ENCODE measurements around the gene UPB1. TPM values are rescaled to one million over a fixed set of nuclear protein-coding genes. Genes with fewer than 3 reads are reported as not detected.

UPB1 gene
- total and polyA plus RNA-seq, 10 of the 15 experiments (the other 5 are each of a cell fraction or from before 2014, with no cell fraction given), result 0.89 to 20.5 (median 3.1) TPM

DNA sequence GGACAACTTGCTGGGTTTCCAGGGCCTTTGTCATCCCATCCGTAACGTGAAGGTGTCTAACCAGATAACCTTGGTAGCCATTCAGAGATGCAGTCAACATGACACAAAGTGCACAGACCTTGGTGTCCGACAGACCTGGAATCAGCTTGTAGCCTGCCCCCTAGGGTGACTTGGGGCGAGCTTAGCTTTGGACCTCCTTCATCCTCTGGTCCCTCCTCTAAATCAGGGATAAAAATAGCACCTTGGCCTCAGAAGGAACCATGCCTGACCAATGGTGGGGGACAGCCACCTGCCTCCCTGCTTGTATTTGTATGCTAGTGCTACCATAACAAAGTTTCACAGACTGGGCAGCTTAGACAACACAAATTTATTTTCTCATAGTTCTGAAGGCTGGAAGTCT is 64.3 kb downstream of the UPB1 start (continued):
- TF ChIP-seq, protein P1, sequence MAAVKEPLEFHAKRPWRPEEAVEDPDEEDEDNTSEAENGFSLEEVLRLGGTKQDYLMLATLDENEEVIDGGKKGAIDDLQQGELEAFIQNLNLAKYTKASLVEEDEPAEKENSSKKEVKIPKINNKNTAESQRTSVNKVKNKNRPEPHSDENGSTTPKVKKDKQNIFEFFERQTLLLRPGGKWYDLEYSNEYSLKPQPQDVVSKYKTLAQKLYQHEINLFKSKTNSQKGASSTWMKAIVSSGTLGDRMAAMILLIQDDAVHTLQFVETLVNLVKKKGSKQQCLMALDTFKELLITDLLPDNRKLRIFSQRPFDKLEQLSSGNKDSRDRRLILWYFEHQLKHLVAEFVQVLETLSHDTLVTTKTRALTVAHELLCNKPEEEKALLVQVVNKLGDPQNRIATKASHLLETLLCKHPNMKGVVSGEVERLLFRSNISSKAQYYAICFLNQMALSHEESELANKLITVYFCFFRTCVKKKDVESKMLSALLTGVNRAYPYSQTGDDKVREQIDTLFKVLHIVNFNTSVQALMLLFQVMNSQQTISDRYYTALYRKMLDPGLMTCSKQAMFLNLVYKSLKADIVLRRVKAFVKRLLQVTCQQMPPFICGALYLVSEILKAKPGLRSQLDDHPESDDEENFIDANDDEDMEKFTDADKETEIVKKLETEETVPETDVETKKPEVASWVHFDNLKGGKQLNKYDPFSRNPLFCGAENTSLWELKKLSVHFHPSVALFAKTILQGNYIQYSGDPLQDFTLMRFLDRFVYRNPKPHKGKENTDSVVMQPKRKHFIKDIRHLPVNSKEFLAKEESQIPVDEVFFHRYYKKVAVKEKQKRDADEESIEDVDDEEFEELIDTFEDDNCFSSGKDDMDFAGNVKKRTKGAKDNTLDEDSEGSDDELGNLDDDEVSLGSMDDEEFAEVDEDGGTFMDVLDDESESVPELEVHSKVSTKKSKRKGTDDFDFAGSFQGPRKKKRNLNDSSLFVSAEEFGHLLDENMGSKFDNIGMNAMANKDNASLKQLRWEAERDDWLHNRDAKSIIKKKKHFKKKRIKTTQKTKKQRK (IDR thresholded peaks at IDR 0.05; ENCODE audit: low read depth, low read length), result no peak
- TF ChIP-seq MXI1 (IDR thresholded peaks at IDR 0.05; ENCODE audit: low read depth, low read length) (no peak), CBX3 (IDR thresholded peaks at IDR 0.05; ENCODE audit: borderline replicate concordance, low read depth) (no peak), MYB (IDR thresholded peaks at IDR 0.05; ENCODE audit: borderline replicate concordance, low read depth, low read length) (no peak)

DNA sequence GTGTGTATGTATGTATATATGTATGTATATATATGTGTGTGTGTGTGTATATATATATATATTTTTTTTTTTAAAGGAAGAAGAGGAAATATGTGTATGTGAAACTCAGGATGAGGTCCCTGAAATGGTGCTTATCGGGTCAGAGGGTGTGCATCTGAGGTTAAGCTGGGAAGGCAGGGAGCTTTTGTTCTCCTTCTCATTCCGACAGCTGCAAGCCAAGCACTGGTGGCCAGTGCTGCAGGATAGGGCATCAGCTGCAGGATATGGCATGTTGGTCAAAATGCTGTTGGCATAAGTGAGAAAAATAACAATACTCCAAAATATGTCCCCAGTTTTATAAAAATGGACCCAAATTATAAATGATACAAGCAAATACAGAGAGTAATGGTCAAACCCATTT is 68.1 kb downstream of the UPB1 start:
- H3K4me3 ChIP-seq, result no peak overlapping the region
- TF ChIP-seq ZNF274 (IDR thresholded peaks at IDR 0.05; ENCODE audit: insufficient read depth, insufficient read length), result no peak
- TF ChIP-seq, protein P2, sequence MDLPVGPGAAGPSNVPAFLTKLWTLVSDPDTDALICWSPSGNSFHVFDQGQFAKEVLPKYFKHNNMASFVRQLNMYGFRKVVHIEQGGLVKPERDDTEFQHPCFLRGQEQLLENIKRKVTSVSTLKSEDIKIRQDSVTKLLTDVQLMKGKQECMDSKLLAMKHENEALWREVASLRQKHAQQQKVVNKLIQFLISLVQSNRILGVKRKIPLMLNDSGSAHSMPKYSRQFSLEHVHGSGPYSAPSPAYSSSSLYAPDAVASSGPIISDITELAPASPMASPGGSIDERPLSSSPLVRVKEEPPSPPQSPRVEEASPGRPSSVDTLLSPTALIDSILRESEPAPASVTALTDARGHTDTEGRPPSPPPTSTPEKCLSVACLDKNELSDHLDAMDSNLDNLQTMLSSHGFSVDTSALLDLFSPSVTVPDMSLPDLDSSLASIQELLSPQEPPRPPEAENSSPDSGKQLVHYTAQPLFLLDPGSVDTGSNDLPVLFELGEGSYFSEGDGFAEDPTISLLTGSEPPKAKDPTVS (IDR thresholded peaks at IDR 0.05; ENCODE audit: low read depth, low read length), result no peak
- TF ChIP-seq RCOR1 (conservative IDR thresholded peaks at IDR 0.05; ENCODE audit: low read depth, low read length), result no peak
- TF ChIP-seq, protein P3, sequence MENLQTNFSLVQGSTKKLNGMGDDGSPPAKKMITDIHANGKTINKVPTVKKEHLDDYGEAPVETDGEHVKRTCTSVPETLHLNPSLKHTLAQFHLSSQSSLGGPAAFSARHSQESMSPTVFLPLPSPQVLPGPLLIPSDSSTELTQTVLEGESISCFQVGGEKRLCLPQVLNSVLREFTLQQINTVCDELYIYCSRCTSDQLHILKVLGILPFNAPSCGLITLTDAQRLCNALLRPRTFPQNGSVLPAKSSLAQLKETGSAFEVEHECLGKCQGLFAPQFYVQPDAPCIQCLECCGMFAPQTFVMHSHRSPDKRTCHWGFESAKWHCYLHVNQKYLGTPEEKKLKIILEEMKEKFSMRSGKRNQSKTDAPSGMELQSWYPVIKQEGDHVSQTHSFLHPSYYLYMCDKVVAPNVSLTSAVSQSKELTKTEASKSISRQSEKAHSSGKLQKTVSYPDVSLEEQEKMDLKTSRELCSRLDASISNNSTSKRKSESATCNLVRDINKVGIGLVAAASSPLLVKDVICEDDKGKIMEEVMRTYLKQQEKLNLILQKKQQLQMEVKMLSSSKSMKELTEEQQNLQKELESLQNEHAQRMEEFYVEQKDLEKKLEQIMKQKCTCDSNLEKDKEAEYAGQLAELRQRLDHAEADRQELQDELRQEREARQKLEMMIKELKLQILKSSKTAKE (IDR thresholded peaks at IDR 0.05; ENCODE audit: low read depth, poor library complexity, severe bottlenecking), result no peak
- TF ChIP-seq SIX5 (IDR thresholded peaks at IDR 0.05; ENCODE audit: low read depth, low read length, severe bottlenecking), result no peak
- TF ChIP-seq, protein P4, sequence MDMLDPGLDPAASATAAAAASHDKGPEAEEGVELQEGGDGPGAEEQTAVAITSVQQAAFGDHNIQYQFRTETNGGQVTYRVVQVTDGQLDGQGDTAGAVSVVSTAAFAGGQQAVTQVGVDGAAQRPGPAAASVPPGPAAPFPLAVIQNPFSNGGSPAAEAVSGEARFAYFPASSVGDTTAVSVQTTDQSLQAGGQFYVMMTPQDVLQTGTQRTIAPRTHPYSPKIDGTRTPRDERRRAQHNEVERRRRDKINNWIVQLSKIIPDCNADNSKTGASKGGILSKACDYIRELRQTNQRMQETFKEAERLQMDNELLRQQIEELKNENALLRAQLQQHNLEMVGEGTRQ (IDR thresholded peaks at IDR 0.05; ENCODE audit: borderline replicate concordance, low read depth, low read length), result no peak
- no peak for TF ChIP-seq IKZF1 (conservative IDR thresholded peaks at IDR 0.05)
- no peak for TF ChIP-seq CREB1 (IDR thresholded peaks at IDR 0.05; ENCODE audit: low read depth)
- no peak overlapping the region for H3K9ac ChIP-seq (ENCODE audit: control insufficient read depth, insufficient read depth, low read length)
- ATAC-seq (no peak), FAIRE-seq (no peak), DNase-seq (ENCODE audit: low read depth, low spot score) (no peak)
- no TSS peak for BruUV-seq (replicated peaks)
- H3K27me3 ChIP-seq (replicated peaks in 1 of 2; ENCODE audit: control insufficient read depth in 2 of 2, insufficient read depth in 2 of 2, low read length in 1 of 2), result no peaks in the 10 kb centered on the region
- ChIA-PET SMC1A (ENCODE audit: uncharacterized antibody, unreplicated experiment) (no interaction called here), RAD21 (ENCODE audit: unreplicated experiment) (interaction anchor here (1.1 to 2.0 kb wide), 2 partner anchors 10 to 42 kb away, joined by 3 to 8 read pairs; no protein-coding TSS in a partner anchor), CTCF (no interaction called here), POLR2A (interaction anchor here (1.2 to 6.6 kb wide), 2 partner anchors 8 to 10 kb away, joined by 3 to 42 read pairs; partner anchors contain the start of genes GUCD1 and SNRPD3)
- in situ Hi-C loops (cut with MboI), result no loop called here
- peaks cover 3% of the 10 kb centered on the region; the same call in 1 of the 2 replicates for H4K20me1 ChIP-seq (ENCODE audit: control insufficient read depth, insufficient read depth)
- no peaks in the 10 kb centered on the region for H3K9me3 ChIP-seq (replicated peaks; ENCODE audit: control insufficient read depth, insufficient read depth, low read length)
- H3K36me3 ChIP-seq (ENCODE audit: control insufficient read depth in 2 of 2, insufficient read depth in 2 of 2, low read length in 1 of 2), result peaks cover 20 to 25% of the 10 kb centered on the region in 2 experiments
- H3K79me2 ChIP-seq (ENCODE audit: control insufficient read depth, insufficient read depth, low read length), result peaks cover 64% of the 10 kb centered on the region
- intact Hi-C loops (cut with micrococcal nuclease; ENCODE audit: unreplicated experiment), result no loop called here
- 56% methylated on average over 2 of the region's 2 CpGs for WGBS (ENCODE audit: insufficient coverage, insufficient replicate concordance, low lambda C conversion rate, missing lambda C conversion rate)
- H3K27ac ChIP-seq (ENCODE audit: control insufficient read depth, insufficient read depth), result no peak overlapping the region
- no peak overlapping the region for H2AFZ ChIP-seq (ENCODE audit: control insufficient read depth, low read depth, low read length)
- no peak overlapping the region for H3K4me2 ChIP-seq (ENCODE audit: control insufficient read depth, insufficient read depth)
- H3K4me1 ChIP-seq (ENCODE audit: control insufficient read depth, insufficient read depth, low read length), result peaks cover 4% of the 10 kb centered on the region; the same call in 1 of the 2 replicates

Data from GM12878 (cell line).